H4 (cell line): ENCODE data around the gene RALGAPB. TPM values are rescaled to one million over a fixed set of nuclear protein-coding genes. Genes with fewer than 3 reads are reported as not detected.

Experiments
- DNase-seq: peaks from one replicate; pipeline ENCODE4 v3.0.0-alpha.2; 2015; ENCODE audit warnings: low spot score
- total RNA-seq: library from RNA; depleted of rRNA; stranded (reverse); fragments of >200 nt; shearing (Covaris generic); gene quantifications from 2 replicates; pipeline ENCODE4 v1.2.3, GENCODE V29; 2014; rRNA removed

RALGAPB gene
- total RNA-seq, 1 experiment from 2014 or later = 15.1 TPM

- no peak for DNase-seq
These were observed 137.2 kb downstream of the RALGAPB start for GRCh38 chr20:38609815-38610214.

- DNase-seq = no peak
These were observed 137.9 kb downstream of the RALGAPB start for GRCh38 chr20:38610521-38610920.

GRCh38 chr20:38612751-38613515 lies 140.3 kb downstream of the RALGAPB start:
- no peak for DNase-seq

- DNase-seq = no peak
These were observed 142.6 kb downstream of the RALGAPB start for GRCh38 chr20:38615283-38615682.

- DNase-seq = no peak
These were observed 143.8 kb downstream of the RALGAPB start for GRCh38 chr20:38616457-38616856.

GRCh38 chr20:38617011-38617829 lies 144.6 kb downstream of the RALGAPB start:
- no peak for DNase-seq

- DNase-seq = no peak
These were observed 145.2 kb downstream of the RALGAPB start for GRCh38 chr20:38617830-38618196.

GRCh38 chr20:38620441-38620840 lies 147.8 kb downstream of the RALGAPB start:
- no peak for DNase-seq

GRCh38 chr20:38623061-38623460 lies 150.4 kb downstream of the RALGAPB start:
- no peak for DNase-seq

- no peak for DNase-seq
These were observed 151.4 kb downstream of the RALGAPB start for GRCh38 chr20:38624084-38624483.

GRCh38 chr20:38625896-38626295 lies 153.3 kb downstream of the RALGAPB start:
- DNase-seq = no peak

GRCh38 chr20:38626921-38627659 lies 154.4 kb downstream of the RALGAPB start:
- DNase-seq = no peak

Other genes with a start within 250 kb of the RALGAPB start
- gene KIAA1755, start 212.1 kb upstream of the RALGAPB start, total RNA-seq = not detected in 2 replicates
- gene BPI, start 168.7 kb upstream of the RALGAPB start, total RNA-seq = 0.10 TPM in 1 of 2 replicates, not detected in the other
- 0.06 TPM in 1 of 2 replicates, not detected in the other for gene LBP, start 126.4 kb upstream of the RALGAPB start, total RNA-seq
- gene SNHG17, start 37.5 kb upstream of the RALGAPB start, total RNA-seq = 6.1 and 6.7 TPM in 2 replicates
- gene ADIG, start 108.4 kb downstream of the RALGAPB start, total RNA-seq = not detected in 2 replicates
- gene ARHGAP40, start 129.0 kb downstream of the RALGAPB start, total RNA-seq = not detected in 2 replicates